HCEC 1CT (cell line): ENCODE results near the gene CLIP3.
"Not testable (repeated sequence)": the region's sequence is repeated elsewhere in the genome, so short reads cannot be mapped to it uniquely, and the experiment has no call there.

ENCODE experiments used
- DNase-seq: peaks from one replicate; pipeline ENCODE4 v3.0.0-alpha.2; 2017

The CLIP3 gene

GRCh38 chr19:36047835-36048234 is 15.2 kb upstream of the CLIP3 start:
- no peak for DNase-seq

- peak; percentile 25 for DNase-seq
Observed at GRCh38 chr19:36046443-36047050, 13.9 kb upstream of the CLIP3 start.

DNA sequence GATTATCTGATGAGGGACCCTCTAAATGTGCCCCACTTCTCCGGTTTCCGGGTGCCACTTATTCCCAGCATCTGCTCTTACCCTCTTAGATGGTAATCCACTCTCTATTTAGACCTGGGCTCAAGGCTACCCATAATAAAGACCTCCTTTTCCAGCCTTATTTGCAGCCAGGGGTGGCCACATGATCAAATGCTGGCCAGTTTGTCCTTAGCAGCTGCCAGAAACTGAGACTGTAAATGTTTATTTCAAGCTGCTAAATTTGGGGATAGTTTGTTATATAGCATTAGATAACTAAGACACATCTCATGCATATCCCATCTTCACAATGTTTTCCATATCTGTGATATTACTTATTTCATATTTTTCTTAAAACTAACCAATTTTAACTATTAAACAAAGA is 11.3 kb upstream of the CLIP3 start:
- no peak for DNase-seq

DNA sequence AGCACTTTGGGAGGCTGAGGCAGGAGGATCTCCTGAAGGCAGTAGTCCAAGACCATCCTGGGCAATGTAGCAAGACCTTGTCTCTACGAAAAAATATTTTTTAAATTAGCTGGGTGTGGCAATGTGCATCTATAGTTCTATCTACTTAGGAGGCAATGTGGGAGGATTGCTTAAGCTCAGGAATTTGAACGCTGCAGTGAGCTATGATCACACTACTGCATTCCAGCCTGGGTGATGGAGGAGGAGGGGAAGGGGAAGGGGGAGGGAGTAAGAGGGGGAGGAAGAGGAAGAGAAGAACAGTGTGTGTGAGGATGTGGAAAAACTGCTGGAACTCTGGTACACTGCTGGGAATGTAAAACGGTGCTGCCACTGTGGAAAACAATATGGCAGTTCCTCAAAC is 9.2 kb upstream of the CLIP3 start:
- DNase-seq, result peak; percentile 84

DNA sequence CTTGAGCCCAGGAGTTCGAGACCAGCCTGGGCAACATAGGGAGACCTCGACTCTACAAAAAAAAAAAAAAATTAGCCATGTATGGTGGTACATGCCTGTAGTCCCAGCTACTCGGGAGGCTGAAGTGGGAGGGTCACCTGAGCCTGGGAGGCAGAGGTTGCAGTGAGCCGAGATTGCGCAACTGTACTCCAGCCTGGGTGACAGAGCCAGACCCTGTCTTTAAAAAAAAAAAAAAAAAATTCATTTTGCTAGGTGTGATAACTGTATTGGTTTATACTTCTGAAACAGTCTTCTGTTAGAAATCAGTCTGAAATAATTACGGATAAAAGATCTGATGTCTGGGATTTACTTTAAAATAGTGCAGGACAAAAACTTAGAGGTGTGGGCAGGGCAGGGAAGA is 8.4 kb upstream of the CLIP3 start:
- not testable (repeated sequence) for DNase-seq

DNA sequence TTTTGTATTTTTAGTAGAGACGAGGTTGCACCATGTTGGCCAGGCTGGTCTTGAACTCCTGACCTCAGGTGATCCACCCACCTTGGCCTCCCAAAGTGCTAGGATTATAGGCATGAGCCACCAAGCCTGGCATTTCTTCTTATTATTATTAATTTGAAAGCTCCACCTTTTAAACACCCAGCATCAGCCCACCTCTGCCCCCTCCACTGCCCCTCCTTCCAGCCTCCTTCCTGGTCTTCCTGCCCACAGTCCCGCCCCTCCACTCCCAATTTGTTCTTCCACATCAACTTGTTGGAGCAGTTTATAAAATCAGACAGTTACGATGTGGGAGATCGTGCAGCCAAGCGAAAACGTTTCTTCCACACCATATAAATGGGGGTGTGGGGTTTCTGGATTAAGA is 7.8 kb upstream of the CLIP3 start:
- no peak for DNase-seq

- no peak for DNase-seq
Observed at GRCh38 chr19:36031308-36031707, 1.4 kb downstream of the CLIP3 start.

- DNase-seq, result peak; percentile 15
Observed at GRCh38 chr19:36030264-36031148, 2.2 kb downstream of the CLIP3 start.

GRCh38 chr19:36028313-36029041 is 4.2 kb downstream of the CLIP3 start:
- DNase-seq, result no peak

GRCh38 chr19:36027696-36028095 is 5.0 kb downstream of the CLIP3 start:
- DNase-seq, result no peak

- DNase-seq, result no peak
Observed at GRCh38 chr19:36026091-36026876, 6.4 kb downstream of the CLIP3 start.

- no peak for DNase-seq
Observed at GRCh38 chr19:36025541-36025940, 7.1 kb downstream of the CLIP3 start.

- no peak for DNase-seq
Observed at GRCh38 chr19:36023432-36023831, 9.2 kb downstream of the CLIP3 start.

DNA sequence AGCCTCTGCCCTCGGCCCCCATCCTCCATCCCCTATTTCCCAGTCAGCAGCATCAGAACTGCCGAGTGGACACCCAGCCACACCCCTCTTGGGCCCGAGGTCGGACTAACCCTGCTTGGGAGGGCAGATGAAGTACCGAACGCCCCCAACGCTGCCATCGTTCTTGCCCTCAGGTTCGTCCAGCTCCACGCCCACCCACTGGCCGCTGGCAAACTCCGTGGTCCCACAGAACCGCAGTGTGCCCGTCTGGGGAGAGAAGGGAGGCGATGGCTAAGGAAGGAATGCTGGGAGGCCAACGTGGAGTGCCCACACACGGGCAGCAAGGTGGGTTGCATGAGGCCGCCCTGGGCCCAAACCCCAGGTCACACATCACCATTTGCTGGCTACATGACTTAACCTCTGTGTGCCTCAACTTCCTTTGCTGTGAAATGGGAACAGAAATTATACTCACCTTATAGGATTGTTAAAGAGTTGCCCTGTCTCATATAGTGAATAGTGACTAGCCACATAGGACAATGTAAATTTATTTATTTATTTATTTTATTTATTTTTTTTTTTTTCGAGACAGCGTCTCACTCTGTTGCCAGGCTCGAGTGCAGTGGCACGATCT is 13.5 kb downstream of the CLIP3 start:
- DNase-seq, result no peak

GRCh38 chr19:36014012-36014924 is 18.4 kb downstream of the CLIP3 start, which contains the start of gene ALKBH6:
Gene ALKBH6 (minus strand): TSS chr19:36014213. CDS start chr19:36013397, 816 bp downstream.
- peak; percentile 99 for DNase-seq

GRCh38 chr19:36013280-36014011 is 19.2 kb downstream of the CLIP3 start:
- DNase-seq, result no peak

- no peak for DNase-seq
Observed at GRCh38 chr19:36010402-36010801, 22.3 kb downstream of the CLIP3 start.

GRCh38 chr19:36009633-36010379 is 22.9 kb downstream of the CLIP3 start:
- DNase-seq, result no peak

- peak; percentile 47 for DNase-seq
Observed at GRCh38 chr19:36009220-36009619, 23.5 kb downstream of the CLIP3 start.
